ELR (cell line): ENCODE measurements around the gene BAAT.
A peak's percentile ranks its signal among the peaks of the same experiment; 100 is the strongest.

Experiments
- DNase-seq: peaks from one replicate; pipeline ENCODE4 v3.0.0-alpha.2; 2015; ENCODE audit warnings: low read depth

The BAAT gene

GRCh38 chr9:101315112-101315450 lies 69.7 kb downstream of the BAAT start:
- DNase-seq: no peak

- no peak for DNase-seq
These were observed 72.1 kb downstream of the BAAT start for GRCh38 chr9:101312661-101313060.

- DNase-seq: peak; percentile 86
These were observed 72.9 kb downstream of the BAAT start for GRCh38 chr9:101311758-101312420.

- no peak for DNase-seq
These were observed 73.6 kb downstream of the BAAT start for GRCh38 chr9:101311191-101311590.
